Measurements from ENCODE around the gene NDEL1. TPM values are rescaled to one million over a fixed set of nuclear protein-coding genes. Genes with fewer than 3 reads are reported as not detected.

Gene NDEL1
- total and polyA plus RNA-seq, 4 donors, result 15.3 to 52.3 (median 35.4) TPM

DNA sequence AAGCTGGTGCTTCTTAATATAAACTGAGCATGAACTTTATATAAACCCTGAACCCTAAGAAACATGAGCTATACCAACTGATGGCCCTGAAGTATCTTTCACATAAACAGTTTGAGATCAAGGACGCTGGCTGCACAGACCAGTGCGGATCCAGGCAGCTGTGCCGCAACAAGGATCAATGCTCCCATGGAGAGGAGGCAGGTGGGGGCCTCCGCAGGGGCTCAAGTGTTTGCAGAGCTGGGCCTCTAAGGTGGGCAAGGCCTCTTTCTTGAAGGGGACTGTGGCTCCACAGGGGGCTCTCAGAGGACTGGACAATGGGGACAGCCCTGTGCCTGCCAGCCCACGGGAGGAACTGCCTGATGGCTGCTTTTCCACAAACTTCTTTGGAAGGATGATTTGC lies 46.0 kb downstream of the NDEL1 start:
- Histone ChIP-seq H3K27ac (ENCODE audit: low read depth in 1 of 2, low read length in 2 of 2) (no peak overlapping the region), H3K36me3 (ENCODE audit: control insufficient read depth in 4 of 4, insufficient read depth in 3 of 4, low read depth in 1 of 4, low read length in 3 of 4) (peaks cover 0 to 41% (median 23%) of the 10 kb centered on the region in 4 donors), H3K9me3 (ENCODE audit: control insufficient read depth in 4 of 4, low read length in 3 of 4) (no peaks in the 10 kb centered on the region), H3K27me3 (ENCODE audit: control insufficient read depth in 4 of 4, insufficient read depth in 4 of 4, low read length in 3 of 4) (no peaks in the 10 kb centered on the region), H3K4me3 (ENCODE audit: low read depth in 1 of 3, low read length in 3 of 3) (no peak overlapping the region), H3K9ac (ENCODE audit: low read depth in 1 of 2, low read length in 2 of 2) (no peak overlapping the region), H3K4me1 (ENCODE audit: control insufficient read depth in 4 of 4, insufficient read depth in 4 of 4, low read length in 3 of 4) (peaks cover 3 to 23% (median 16%) of the 10 kb centered on the region in 4 donors)
- DNase-seq (ENCODE audit: low spot score), result no peak
- no peak for TF ChIP-seq YY1 (IDR thresholded peaks at IDR 0.05)
- TF ChIP-seq, protein P1, sequence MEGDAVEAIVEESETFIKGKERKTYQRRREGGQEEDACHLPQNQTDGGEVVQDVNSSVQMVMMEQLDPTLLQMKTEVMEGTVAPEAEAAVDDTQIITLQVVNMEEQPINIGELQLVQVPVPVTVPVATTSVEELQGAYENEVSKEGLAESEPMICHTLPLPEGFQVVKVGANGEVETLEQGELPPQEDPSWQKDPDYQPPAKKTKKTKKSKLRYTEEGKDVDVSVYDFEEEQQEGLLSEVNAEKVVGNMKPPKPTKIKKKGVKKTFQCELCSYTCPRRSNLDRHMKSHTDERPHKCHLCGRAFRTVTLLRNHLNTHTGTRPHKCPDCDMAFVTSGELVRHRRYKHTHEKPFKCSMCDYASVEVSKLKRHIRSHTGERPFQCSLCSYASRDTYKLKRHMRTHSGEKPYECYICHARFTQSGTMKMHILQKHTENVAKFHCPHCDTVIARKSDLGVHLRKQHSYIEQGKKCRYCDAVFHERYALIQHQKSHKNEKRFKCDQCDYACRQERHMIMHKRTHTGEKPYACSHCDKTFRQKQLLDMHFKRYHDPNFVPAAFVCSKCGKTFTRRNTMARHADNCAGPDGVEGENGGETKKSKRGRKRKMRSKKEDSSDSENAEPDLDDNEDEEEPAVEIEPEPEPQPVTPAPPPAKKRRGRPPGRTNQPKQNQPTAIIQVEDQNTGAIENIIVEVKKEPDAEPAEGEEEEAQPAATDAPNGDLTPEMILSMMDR (IDR thresholded peaks at IDR 0.05; ENCODE audit: low read depth, low read length, missing input control), result no peak
- 94% methylated on average over 5 of the region's 5 CpGs for WGBS

DNA sequence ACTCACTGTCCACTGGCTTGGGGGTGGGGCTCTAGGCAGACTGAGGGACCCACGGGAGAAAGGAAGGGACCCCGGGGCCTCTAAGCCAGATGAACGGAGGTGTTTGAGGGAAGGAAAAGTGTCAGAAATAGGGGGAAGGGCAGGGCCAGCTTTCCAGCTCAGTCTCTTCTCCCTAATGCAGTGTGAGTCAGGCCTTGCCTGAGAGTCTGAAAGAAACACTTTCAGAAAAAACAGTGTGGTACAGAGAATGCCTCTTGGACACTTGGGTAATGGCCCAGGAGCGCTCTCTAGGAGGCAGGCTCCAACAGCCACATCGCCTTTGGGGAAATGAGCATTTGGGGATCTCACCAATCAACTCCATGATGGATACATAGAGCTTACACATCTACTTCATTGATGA lies 46.9 kb downstream of the NDEL1 start:
- peaks cover 2 to 14% (median 9%) of the 10 kb centered on the region in 4 donors for H3K4me1 ChIP-seq (ENCODE audit: control insufficient read depth in 4 of 4, insufficient read depth in 4 of 4, low read length in 3 of 4)
- H3K27ac ChIP-seq (ENCODE audit: low read depth in 1 of 2, low read length in 2 of 2), result no peak overlapping the region
- H3K36me3 ChIP-seq (ENCODE audit: control insufficient read depth in 4 of 4, insufficient read depth in 3 of 4, low read depth in 1 of 4, low read length in 3 of 4), result peaks cover 0 to 43% (median 25%) of the 10 kb centered on the region in 4 donors
- H3K27me3 ChIP-seq (ENCODE audit: control insufficient read depth in 4 of 4, insufficient read depth in 4 of 4, low read length in 3 of 4), result no peaks in the 10 kb centered on the region
- H3K9me3 ChIP-seq (ENCODE audit: control insufficient read depth in 4 of 4, low read length in 3 of 4), result no peaks in the 10 kb centered on the region
- H3K4me3 ChIP-seq (ENCODE audit: low read depth in 1 of 3, low read length in 3 of 3), result no peak overlapping the region
- 89% methylated on average over 5 of the region's 5 CpGs for WGBS
- no peak overlapping the region for H3K9ac ChIP-seq (ENCODE audit: low read depth in 1 of 2, low read length in 2 of 2)
- DNase-seq (ENCODE audit: low spot score), result no peak
- no peak for TF ChIP-seq FOXA1 (IDR thresholded peaks at IDR 0.05)
- TF ChIP-seq, protein P2, sequence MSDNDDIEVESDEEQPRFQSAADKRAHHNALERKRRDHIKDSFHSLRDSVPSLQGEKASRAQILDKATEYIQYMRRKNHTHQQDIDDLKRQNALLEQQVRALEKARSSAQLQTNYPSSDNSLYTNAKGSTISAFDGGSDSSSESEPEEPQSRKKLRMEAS (IDR thresholded peaks at IDR 0.05), result no peak
- TF ChIP-seq RAD21 (IDR thresholded peaks at IDR 0.05), result no peak
- TF ChIP-seq JUND (IDR thresholded peaks at IDR 0.05), result no peak
- TF ChIP-seq YY1 (IDR thresholded peaks at IDR 0.05), result no peak
- TF ChIP-seq, protein P1 (IDR thresholded peaks at IDR 0.05; ENCODE audit: low read depth, low read length, missing input control), result no peak

DNA sequence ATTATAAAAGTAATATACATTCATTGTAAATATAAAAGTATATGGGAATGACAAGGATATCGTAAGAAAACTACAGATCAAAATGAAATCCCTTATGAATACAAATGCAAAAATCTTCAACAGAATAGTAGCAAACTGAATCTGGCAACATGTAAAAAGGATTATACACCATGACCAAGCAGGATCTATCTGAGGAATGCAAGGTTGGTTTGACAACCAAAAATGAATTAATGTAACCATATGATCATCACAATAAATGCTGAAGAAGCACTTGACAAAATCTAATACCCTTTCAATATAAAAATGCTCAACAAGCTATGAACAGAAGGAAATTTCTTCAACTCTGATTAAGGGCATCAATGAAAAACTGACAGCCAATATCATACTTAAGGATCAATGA lies 48.8 kb downstream of the NDEL1 start:
- peaks cover 0 to 48% (median 25%) of the 10 kb centered on the region in 4 donors for H3K36me3 ChIP-seq (ENCODE audit: control insufficient read depth in 4 of 4, insufficient read depth in 3 of 4, low read depth in 1 of 4, low read length in 3 of 4)

More for the DNA sequence above, 48.8 kb downstream of the NDEL1 start:
- Histone ChIP-seq H3K4me3 (ENCODE audit: low read depth in 1 of 3, low read length in 3 of 3) (no peak overlapping the region), H3K9me3 (ENCODE audit: control insufficient read depth in 4 of 4, low read length in 3 of 4) (no peaks in the 10 kb centered on the region), H3K9ac (ENCODE audit: low read depth in 1 of 2, low read length in 2 of 2) (no peak overlapping the region), H3K27me3 (ENCODE audit: control insufficient read depth in 4 of 4, insufficient read depth in 4 of 4, low read length in 3 of 4) (no peaks in the 10 kb centered on the region), H3K4me1 (ENCODE audit: control insufficient read depth in 4 of 4, insufficient read depth in 4 of 4, low read length in 3 of 4) (peaks cover 0 to 2% (median 0%) of the 10 kb centered on the region in 4 donors), H3K27ac (ENCODE audit: low read depth in 1 of 2, low read length in 2 of 2) (no peak overlapping the region)
- DNase-seq (ENCODE audit: low spot score), result no peak
- TF ChIP-seq, protein P1 (IDR thresholded peaks at IDR 0.05; ENCODE audit: low read depth, low read length, missing input control), result no peak
- TF ChIP-seq RXRA (IDR thresholded peaks at IDR 0.05) (no peak), FOXA1 (IDR thresholded peaks at IDR 0.05) (no peak)
- WGBS, result 100% methylated on average over 1 of the region's 1 CpG
